GM18873 (cell line): ENCODE measurements around the gene WDTC1.
"Not testable (repeated sequence)": the region's sequence is repeated elsewhere in the genome, so short reads cannot be mapped to it uniquely, and the experiment has no call there.

Experiments used
- ATAC-seq: cut with Tn5 transposase; IDR thresholded peaks from one replicate; pipeline ENCODE4 v1.9.1; 2021; ENCODE audit warnings: mild to moderate bottlenecking, moderate library complexity, moderate number of reproducible peaks; ENCODE audit not compliant: unreplicated experiment, low FRiP score

The WDTC1 gene, protein sequence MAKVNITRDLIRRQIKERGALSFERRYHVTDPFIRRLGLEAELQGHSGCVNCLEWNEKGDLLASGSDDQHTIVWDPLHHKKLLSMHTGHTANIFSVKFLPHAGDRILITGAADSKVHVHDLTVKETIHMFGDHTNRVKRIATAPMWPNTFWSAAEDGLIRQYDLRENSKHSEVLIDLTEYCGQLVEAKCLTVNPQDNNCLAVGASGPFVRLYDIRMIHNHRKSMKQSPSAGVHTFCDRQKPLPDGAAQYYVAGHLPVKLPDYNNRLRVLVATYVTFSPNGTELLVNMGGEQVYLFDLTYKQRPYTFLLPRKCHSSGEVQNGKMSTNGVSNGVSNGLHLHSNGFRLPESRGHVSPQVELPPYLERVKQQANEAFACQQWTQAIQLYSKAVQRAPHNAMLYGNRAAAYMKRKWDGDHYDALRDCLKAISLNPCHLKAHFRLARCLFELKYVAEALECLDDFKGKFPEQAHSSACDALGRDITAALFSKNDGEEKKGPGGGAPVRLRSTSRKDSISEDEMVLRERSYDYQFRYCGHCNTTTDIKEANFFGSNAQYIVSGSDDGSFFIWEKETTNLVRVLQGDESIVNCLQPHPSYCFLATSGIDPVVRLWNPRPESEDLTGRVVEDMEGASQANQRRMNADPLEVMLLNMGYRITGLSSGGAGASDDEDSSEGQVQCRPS

DNA sequence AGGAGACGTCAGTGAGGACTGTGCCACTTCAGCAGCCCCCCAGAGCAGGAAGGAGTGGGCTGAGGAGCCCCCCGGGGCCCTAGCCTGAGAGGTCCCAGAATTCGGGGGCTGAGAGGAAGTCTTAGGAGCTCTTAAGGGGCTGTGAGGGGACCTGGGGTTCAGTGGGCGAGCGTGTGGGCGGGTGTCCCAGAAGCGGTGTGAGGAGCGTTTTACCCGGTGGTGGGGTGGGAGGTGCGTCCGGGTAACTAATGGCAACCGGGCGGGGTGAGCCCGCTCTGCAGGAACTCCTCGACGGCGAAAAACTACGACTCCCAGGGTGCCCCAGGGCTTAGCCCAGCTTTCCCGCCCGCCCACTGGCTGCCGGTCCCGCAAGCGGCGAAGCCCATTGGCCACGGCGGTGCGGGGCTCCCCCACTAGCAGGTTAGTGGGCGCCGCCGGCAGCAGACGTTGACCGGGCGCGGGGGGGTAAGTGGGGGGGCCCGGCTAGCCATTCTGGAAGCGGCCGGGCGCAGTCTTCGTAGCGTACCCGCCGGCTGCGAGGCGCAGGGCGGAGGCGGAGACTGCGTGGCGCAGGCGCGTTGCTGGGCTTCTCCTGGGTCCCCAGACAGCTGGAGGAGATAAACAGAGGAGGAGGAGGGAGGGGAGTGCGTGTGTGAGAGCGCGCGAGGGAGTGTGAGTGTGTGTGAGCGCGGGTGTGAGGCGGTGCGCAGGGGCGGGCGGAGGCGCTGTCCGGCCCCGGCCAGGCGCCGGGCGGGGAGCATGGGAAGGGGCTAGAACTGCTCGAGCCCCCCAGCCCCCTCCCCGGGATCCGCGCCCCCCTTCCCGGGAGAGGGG lies at the start of gene WDTC1:
Gene WDTC1, plus strand, starts transcription at position 584 of the 834 bp plus-strand sequence. CDS start 26,423 bp downstream, outside the sequence.
- ATAC-seq, result peak; percentile 68

DNA sequence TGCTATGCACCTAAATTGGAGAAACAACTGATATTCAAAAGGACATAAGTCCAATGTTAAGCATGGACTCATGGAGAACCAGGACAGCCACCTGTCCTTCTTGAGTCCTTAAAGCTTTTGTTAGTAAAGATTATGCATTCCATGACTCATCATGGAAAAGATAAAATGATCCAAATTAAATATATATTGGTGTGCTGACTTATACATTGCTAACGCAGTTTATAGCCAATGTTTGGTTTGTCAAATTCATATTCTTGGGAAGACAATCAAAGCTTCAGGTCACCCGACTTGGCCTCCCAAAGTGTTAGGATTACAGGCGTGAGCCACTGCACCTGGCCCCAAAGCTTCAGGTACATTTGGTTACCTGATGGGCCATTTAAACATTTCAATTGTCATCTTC lies 49.8 kb upstream of the WDTC1 start:
- ATAC-seq, result not testable (repeated sequence)

DNA sequence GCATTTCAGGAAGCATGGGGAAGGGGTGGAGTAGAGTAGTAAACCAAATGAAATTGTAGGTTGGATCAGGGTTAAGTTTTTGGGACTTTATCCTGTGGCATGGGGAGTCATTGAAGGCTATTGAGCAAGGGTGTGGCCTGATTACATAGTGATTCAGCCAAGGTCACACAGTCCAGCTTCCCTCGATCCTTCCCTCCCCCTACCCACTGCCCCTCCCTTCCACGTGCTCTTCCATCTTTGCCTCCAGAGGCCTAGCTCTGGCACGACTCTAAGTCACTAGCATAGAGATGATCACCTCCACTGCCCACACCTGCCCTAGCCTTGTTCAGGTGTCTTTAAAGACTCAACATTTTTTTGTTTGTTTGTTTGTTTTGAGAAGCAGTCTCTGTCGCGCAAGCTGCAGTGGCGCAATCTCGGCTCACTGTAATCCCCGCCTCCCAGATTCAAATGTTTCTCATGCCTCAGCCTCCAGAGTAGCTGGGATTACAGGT lies 42.3 kb upstream of the WDTC1 start:
- no peak for ATAC-seq

DNA sequence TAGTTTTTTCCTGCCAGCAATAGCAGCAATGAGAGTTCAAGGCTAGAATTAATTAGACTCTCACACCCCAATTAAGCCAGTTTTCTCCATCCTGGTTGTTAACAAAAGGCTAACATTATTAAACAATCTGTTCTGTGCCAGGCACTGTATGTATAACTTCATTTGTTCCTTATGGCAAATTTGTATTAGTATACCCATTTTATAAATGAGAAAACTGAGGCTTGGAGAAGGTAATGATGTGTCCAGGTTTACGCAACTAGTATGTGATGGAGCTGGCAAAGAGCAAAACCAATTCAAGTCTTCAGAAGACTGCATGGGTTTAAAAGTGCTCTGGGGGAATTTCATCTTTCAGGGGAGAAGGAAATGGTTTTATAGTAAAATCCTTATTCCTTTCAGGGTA lies 41.2 kb upstream of the WDTC1 start:
- no peak for ATAC-seq

DNA sequence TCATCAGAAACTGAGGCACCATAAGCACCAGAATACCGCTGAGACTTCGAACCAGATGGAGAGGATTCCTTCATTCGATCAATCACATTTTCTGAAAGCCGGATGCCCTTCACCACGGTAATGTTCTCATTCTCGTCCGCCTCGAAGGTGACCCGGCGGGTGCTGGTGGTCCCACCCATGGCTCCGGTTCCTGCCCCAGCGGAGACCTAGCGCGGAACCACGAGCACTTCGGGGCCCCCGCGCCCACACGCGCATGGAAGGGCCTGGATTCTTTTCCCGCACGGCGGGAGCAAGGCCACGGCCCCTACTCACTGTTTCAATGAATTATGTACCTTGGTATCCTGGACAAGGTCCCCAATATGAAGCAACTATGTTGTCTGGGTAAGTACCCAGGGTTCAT lies 33.1 kb upstream of the WDTC1 start:
- no peak for ATAC-seq

DNA sequence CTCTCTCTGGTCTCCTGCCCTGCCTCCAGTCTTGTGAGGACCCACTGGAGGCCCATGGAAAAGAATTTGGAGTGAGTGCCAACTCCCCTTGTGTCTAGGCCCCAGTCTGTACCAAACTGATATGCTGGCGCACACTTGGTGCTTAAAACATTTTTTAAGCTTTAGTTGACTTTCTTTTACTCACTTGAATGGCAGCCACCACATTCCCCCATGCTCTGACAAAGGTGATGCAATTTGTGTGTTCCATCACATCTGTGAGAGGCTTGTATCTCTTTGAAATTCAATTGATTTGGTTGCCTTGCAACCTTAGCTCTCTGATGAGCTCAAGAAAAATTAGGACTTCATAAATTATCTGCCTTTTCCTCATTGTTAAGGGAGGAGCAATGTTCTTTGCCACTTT lies 30.5 kb upstream of the WDTC1 start:
- no peak for ATAC-seq

DNA sequence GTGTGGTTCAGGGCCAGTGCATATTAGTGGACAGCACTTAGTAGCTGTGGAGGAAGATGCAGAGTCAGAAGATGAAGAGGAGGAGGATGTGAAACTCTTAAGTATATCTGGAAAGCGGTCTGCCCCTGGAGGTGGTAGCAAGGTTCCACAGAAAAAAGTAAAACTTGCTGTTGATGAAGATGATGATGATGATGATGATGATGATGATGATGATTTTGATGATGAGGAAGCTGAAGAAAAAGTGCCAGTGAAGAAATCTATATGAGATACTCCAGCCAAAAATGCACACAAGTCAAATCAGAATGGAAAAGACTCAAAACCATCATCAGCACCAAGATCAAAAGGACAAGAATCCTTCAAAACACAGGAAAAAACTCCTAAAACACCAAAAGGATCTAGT lies 27.2 kb upstream of the WDTC1 start:
- not testable (repeated sequence) for ATAC-seq

DNA sequence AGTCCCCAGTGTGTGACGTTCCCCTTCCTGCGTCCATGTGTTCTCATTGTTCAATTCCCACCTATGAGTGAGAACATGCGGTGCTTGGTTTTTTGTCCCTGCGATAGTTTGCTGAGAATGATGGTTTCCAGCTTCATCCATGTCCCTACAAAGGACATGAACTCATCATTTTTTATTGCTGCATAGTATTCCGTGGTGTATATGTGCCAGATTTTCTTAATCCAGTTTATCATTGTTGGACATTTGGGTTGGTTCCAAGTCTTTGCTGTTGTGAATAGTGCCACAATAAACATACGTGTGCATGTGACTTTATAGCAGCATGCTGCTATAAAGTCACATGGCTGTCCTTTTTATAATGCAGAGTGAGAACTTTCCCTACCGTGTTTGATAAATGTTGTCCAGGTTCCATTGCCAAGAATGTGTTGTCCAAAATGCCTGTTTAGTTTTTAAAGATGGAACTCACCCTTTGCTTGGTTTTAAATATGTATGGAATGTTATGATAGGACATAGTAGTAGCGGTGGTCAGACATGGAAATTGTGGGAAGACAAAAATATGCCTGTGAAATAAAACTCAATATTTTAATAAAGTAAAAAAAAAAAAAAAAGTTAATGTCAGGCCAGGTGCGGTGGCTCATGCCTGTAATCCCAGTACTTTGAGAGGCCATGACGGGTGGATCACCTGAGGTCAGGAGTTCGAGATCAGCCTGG lies 26.1 kb upstream of the WDTC1 start:
- ATAC-seq, result not testable (repeated sequence)

DNA sequence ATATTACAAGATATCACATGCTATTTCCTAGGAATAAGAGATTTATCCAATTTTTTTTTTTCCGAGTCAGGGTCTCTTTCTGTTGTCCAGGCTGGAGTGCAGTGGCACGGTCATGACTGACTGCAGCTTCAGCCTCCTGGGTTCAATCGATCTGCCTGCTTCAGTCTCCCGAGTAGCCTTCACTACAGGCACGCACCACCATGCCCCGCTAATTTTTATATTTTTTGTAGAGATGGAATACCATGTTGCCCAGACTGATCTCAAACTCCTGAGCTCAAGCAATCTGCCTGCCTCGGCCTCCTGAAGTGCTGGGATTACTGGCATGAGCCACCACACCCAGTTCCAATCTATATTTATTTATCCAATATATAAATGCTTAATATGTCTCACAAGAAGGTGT lies 18.0 kb upstream of the WDTC1 start:
- ATAC-seq, result no peak

DNA sequence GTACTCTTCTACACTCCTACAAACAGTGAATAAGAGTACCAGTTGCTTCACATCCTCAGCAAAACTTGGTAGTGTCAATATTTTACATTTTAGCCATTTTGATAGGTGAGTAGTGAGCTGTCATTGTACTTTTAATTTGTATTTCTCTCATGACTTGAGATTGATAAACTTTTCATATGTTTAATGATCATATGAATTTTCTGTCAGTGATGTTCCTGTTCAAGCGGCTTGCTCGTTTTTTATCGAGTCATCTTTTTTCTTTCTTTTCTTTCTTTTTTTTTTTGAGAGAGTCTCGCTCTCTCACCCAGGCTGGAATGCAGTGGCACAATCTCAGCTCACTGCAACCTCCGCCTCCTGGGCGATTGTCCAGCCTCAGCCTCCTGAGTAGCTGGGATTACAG lies 17.0 kb upstream of the WDTC1 start:
- ATAC-seq, result no peak

DNA sequence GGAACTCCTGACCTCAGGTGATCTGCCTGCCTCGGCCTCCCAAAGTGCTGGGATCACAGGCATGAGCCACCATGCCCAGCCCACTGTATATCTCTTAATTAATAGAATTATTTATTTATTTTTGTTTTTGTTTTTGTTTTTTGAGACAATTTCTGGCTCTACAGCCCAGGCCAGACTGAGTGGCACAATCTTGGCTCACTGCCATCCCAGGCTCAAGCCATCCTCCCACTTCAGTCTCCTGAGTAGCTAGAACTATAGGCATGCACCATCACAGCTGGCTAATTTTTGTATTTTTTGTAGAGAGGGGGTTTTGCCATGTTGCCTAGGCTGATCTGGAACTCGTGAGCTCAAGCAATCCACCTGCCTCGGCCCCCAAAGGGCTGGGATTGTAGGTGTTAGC lies 15.7 kb upstream of the WDTC1 start:
- ATAC-seq, result no peak

DNA sequence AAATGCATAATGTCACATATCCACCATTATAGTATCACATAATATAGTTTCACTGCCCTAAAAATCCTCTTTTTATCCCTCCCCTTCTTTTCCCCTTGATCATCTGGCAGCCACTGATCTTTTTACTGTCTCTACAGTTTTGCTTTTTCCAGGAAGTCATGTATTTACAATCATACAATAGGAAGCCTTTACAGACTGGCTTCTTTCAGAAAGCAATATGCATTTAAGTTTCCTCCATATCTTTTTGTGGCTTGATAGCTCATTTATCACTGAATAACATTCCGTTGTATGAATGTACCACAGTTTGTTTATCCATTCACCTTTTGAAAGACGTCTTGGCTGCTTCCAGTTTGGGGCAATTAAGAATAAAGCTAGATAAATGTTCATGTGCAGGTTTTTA lies 14.3 kb upstream of the WDTC1 start:
- no peak for ATAC-seq

DNA sequence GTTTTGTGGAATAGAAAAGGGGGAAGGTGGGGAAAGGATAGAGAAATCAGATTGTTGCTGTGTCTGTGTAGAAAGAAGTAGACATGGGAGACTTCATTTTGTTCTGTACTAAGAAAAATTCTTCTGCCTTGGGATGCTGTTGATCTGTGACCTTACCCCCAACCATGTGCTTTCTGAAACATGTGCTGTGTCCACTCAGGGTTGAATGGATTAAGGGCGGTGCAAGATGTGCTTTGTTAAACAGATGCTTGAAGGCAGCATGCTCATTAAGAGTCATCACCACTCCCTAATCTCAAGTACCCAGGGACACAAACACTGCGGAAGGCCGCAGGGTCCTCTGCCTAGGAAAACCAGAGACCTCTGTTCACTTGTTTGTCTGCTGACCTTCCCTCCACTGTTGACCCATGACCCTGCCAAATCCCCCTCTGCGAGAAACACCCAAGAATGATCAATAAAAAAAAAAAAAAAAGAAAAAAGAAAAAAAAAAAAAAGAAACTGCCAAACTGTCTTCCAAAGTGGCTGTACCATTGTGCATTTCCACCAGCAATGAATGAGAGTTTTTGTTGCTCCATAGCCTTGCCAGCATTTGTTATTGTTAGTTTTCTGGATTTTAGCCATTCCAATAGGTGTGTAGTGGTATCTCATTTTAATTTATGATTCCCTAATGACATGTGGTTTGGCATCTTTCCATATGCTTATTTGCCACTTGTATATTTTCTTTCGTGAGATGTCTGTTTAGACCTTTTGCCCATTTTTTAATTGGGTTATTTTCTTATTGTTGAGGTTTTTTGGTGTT lies 13.5 kb upstream of the WDTC1 start:
- ATAC-seq, result not testable (repeated sequence)

DNA sequence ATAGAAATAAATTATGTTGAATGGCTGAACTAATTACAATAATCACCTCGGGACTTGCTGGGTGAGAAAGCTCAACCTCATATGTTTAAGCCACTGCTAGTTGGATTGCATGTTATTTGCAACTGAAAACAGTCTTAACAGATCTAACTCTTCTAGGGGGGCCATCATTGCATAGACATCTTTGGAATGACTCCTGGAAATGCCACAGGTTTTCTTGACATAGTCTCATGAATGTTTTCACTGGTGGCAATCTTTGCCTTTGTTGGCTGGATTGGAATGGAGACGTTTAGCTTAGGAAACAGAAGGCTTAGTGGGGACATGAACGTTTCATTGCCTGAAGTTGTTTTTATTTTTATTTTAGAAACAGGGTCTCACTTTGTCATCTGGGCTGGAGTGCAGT lies 8.8 kb upstream of the WDTC1 start:
- ATAC-seq, result no peak

DNA sequence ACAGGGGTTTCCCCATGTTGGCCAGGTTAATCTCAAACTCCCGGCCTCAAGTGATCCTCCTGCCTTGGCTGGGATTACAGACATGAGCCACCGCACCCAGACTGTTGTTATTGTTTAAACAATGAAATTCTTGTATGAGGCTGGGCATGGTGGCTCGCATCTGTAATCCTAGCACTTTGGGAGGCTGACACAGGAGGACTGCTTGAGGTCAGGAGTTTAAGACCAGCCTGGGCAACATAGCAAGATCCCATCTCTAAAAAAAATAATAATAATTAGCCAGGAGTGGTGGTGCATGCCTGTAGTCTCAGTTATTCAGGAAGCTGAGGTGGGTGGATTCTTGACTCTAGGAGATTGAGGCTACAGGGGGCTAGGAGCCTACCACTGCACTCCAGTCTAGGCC lies 6.7 kb upstream of the WDTC1 start:
- ATAC-seq, result no peak

DNA sequence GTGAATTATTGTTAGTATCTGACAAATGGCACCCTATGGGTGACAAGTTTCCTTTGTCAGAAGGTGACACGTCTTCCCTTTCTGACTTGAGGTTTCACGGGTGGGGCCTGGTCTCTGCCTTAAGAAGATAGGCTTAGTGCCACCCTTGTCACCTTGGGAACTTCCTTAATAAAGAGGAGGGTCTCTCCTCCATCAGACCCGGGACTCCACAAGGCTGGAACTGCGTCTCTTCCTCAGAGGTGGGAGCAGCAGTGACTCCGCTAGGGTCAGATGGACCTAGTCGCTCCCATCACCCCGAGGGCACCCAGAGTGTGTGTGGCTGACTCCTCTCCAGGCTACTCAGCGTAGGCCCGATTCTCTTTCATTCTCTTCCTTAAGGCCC lies 774 bp upstream of the WDTC1 start:
- ATAC-seq, result no peak

DNA sequence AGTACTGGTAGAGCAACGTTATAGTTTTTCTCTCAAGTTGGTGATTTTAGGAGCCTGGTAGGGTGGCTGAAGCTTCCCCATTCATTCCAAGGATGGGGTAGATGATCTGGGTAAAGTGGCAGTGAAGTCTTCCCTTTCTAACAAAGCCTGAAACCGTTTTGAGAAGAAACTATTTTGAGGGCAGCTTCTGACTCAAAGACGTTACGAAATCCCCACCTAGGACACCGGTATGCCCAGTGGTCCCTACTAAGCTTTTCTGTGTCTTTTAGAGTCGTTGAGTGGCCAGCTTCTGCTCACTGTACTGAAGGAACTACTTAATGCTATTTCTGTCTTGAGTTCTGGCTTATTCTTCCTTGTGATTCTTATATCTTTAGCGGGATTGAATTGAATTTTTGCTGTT lies 1.4 kb downstream of the WDTC1 start:
- no peak for ATAC-seq

DNA sequence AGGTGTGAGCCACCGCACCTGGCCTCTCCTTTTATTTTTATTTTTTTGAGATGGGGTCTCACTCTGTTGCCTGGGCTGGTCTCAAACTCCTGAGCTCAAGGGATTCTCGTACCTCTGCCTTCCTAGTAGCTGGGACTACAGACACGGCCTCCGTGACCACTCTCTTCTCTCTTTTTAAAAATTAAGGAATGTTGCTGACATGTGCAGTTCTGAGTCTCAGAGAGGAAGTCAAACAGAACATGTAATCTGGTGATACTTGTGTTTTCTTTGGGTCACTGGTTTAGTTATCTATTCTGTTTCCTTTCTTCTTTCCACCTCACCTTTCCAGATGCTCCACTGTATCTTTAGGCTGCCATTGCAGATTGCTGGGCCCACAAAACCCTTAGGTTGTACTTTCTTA lies 2.7 kb downstream of the WDTC1 start:
- ATAC-seq, result no peak

DNA sequence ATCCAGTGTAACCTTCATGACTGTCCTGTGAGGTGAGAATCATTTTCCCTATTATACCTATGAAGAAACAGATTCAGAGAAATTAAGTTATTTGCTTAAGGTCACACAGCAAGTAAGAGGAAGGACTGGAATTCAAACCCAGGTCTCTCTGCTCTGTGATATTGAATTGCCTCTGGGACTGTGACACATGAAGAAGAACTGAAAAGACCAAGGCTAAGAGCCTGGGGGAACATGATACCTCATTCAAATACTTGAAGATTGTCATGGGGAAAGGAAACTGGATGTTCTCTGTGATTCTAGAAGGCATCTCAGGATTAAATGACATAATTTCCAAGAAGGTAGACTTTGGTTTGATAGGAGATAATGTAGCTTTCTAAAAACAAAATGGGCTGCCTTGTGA lies 3.6 kb downstream of the WDTC1 start:
- no peak for ATAC-seq

DNA sequence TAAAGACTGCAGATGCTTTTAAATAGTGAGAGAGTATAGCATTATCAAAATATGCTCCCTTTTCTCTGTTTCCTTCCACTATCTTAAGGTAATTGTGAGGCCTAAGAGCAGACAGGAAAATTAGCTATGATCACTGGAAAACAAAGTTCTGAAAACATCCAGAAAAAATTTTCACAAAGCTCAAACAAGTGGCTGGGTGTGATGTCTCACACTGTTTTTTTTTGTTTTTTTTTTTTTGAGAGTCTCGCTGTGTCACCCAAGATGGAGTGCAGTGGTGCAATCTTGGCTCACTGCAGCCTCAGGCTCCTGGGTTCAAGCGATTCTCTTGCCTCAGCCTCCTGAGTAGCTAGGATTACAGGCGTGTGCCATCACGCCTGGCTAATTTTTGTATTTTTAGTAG lies 7.2 kb downstream of the WDTC1 start:
- no peak for ATAC-seq
